ENCODE results near the gene LRRC3C.

DNA sequence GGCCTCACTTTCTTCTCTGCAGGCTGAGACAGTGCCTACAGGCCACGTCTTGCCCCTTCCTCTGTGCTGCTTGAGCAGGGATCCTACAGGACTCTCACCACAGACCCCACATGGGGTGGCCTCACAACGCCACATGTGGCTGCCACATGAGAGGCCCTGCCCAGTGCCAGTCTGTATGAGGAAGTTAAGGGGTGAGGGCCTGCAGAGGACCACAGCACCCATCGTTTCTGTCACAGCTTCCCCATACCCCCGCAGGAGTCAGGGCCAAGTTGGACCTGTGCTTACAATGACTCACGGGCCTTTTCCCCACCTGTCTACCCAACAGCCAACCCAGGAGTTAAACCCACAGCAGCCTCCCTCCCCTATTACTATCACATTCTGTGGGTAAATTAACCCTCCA, 6.2 kb upstream of the LRRC3C start:
- TF ChIP-seq, protein P1, sequence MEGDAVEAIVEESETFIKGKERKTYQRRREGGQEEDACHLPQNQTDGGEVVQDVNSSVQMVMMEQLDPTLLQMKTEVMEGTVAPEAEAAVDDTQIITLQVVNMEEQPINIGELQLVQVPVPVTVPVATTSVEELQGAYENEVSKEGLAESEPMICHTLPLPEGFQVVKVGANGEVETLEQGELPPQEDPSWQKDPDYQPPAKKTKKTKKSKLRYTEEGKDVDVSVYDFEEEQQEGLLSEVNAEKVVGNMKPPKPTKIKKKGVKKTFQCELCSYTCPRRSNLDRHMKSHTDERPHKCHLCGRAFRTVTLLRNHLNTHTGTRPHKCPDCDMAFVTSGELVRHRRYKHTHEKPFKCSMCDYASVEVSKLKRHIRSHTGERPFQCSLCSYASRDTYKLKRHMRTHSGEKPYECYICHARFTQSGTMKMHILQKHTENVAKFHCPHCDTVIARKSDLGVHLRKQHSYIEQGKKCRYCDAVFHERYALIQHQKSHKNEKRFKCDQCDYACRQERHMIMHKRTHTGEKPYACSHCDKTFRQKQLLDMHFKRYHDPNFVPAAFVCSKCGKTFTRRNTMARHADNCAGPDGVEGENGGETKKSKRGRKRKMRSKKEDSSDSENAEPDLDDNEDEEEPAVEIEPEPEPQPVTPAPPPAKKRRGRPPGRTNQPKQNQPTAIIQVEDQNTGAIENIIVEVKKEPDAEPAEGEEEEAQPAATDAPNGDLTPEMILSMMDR (IDR thresholded peaks at IDR 0.05), result no peak
- TF ChIP-seq EZH2 (IDR thresholded peaks at IDR 0.05; ENCODE audit: borderline replicate concordance, insufficient read depth, low read depth, low read length, poor library complexity, severe bottlenecking), result no peak

Data from B cell (primary cell).